Activated CD4-positive, alpha-beta T cell treated with anti-CD3 and anti-CD28 coated beads for 1 hour (primary cell): Measurements from ENCODE around the gene VSIG10L2.
"Not testable (repeated sequence)": the region's sequence is repeated elsewhere in the genome, so short reads cannot be mapped to it uniquely, and the experiment has no call there.

ENCODE experiments used
- DNase-seq: peaks from one replicate; pipeline ENCODE4 v3.0.0-alpha.2; 2020

Gene VSIG10L2

GRCh38 chr11:125945797-125946520, at the start of gene VSIG10L2:
Gene VSIG10L2, plus strand, starts transcription at chr11:125946044. Its CDS starts 12 bp downstream, at chr11:125946056.
- no peak for DNase-seq

- DNase-seq: no peak
Observed at GRCh38 chr11:125901872-125902271, 44.0 kb upstream of the VSIG10L2 start.

GRCh38 chr11:125902277-125902926, 43.4 kb upstream of the VSIG10L2 start:
- no peak for DNase-seq

- peak; percentile 78 for DNase-seq
Observed at GRCh38 chr11:125902927-125903710, 42.7 kb upstream of the VSIG10L2 start, which contains the start of gene PUS3. Gene PUS3, minus strand, starts transcription at chr11:125903206. Its CDS starts 6,922 bp downstream, at chr11:125896284.

GRCh38 chr11:125903711-125904659, 41.9 kb upstream of the VSIG10L2 start, which contains the start of gene DDX25:
Gene DDX25, plus strand, starts transcription at chr11:125904508. Its CDS starts 10 bp downstream, at chr11:125904518.
- DNase-seq: no peak

GRCh38 chr11:125904678-125905077, 41.2 kb upstream of the VSIG10L2 start:
- no peak for DNase-seq

GRCh38 chr11:125910226-125910849, 35.5 kb upstream of the VSIG10L2 start:
- no peak for DNase-seq

- not testable (repeated sequence) for DNase-seq
Observed at GRCh38 chr11:125914601-125915000, 31.2 kb upstream of the VSIG10L2 start.

- DNase-seq: no peak
Observed at GRCh38 chr11:125916683-125917347, 29.0 kb upstream of the VSIG10L2 start.

- no peak for DNase-seq
Observed at GRCh38 chr11:125918140-125918840, 27.6 kb upstream of the VSIG10L2 start.

GRCh38 chr11:125921042-125921441, 24.8 kb upstream of the VSIG10L2 start:
- no peak for DNase-seq

GRCh38 chr11:125922156-125922555, 23.7 kb upstream of the VSIG10L2 start:
- no peak for DNase-seq

GRCh38 chr11:125923012-125923579, 22.7 kb upstream of the VSIG10L2 start:
- peak; percentile 28 for DNase-seq

GRCh38 chr11:125923633-125924032, 22.2 kb upstream of the VSIG10L2 start:
- no peak for DNase-seq

GRCh38 chr11:125924384-125925007, 21.3 kb upstream of the VSIG10L2 start:
- DNase-seq: no peak

GRCh38 chr11:125925247-125925740, 20.6 kb upstream of the VSIG10L2 start:
- DNase-seq: no peak

- DNase-seq: no peak
Observed at GRCh38 chr11:125925804-125926203, 20.0 kb upstream of the VSIG10L2 start.

- DNase-seq: no peak
Observed at GRCh38 chr11:125926682-125927081, 19.2 kb upstream of the VSIG10L2 start.

GRCh38 chr11:125929445-125930075, 16.3 kb upstream of the VSIG10L2 start:
- no peak for DNase-seq
